ENCODE data around the gene RBM17. TPM values are rescaled to one million over a fixed set of nuclear protein-coding genes. Genes with fewer than 3 reads are reported as not detected.

Gene RBM17
- total RNA-seq, 1 experiment from 2014 or later = 124 TPM

DNA sequence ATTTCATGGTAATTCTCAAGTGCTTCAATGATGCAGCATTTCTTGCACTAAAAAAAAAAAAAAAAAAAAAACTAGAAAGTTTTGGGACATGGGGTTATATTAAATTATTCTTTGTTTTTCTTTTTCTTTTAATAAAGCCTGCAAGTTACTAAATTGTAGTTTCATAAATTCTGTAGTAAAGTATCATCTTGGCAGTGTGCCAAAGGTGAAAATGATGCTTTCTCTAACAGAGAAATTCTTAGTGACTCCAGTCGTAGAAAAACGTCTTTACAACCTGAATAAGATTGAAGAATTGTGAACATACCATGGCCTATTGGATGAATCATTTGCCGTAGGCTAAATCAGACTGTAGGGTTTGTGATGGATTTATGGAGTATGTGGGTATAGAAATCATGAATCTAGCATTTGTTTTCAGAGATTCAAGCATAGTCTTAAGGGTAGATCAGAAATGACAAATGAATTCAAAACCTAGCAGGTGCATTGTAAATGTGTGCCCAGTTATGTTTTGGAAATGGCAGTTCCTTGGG is 27.1 kb downstream of the RBM17 start:
- Histone ChIP-seq H3K56ac (ENCODE audit: insufficient read length, low read depth, low read length) (no peak overlapping the region), H2AFZ (ENCODE audit: low read length) (no peak overlapping the region), H3K9me3 (ENCODE audit: control insufficient read depth, low read depth, low read length) (no peaks in the 10 kb centered on the region), H4K5ac (ENCODE audit: insufficient read length, low read depth, low read length) (no peak overlapping the region), H3K9ac (ENCODE audit: extremely low read depth, insufficient read length, low read length) (no peak overlapping the region), H3K27ac (ENCODE audit: insufficient read length, low read depth, low read length) (no peak overlapping the region), H2BK15ac (ENCODE audit: low read depth, low read length) (no peak overlapping the region), H3K18ac (ENCODE audit: insufficient read length, low read depth, low read length) (no peak overlapping the region), H3K14ac (ENCODE audit: insufficient read depth, low read length) (no peak overlapping the region), H3K23me2 (ENCODE audit: insufficient read length, low read depth, low read length, poor library complexity, severe bottlenecking) (no peaks in the 10 kb centered on the region), H4K8ac (replicated peaks; ENCODE audit: insufficient read length, low read depth, low read length) (no peak overlapping the region), H2BK20ac (ENCODE audit: low read depth, low read length, poor library complexity, severe bottlenecking) (no peak overlapping the region), H3K23ac (ENCODE audit: insufficient read length, low read depth, low read length) (no peak overlapping the region), H3T11ph (ENCODE audit: low read length) (no peak overlapping the region), H3K4me1 (ENCODE audit: insufficient read depth, low read length) (no peaks in the 10 kb centered on the region), H3K4ac (ENCODE audit: low read depth, low read length) (no peak overlapping the region), H4K20me1 (ENCODE audit: control insufficient read depth, insufficient read depth, insufficient read length) (no peaks in the 10 kb centered on the region), H3K79me2 (ENCODE audit: insufficient read depth, low read length) (no peaks in the 10 kb centered on the region), H2AK5ac (ENCODE audit: insufficient read length, low read length) (no peak overlapping the region), H2BK120ac (ENCODE audit: low read depth, low read length, poor library complexity, severe bottlenecking) (no peak overlapping the region), H3K79me1 (ENCODE audit: insufficient read depth, low read depth, low read length, poor library complexity, severe bottlenecking) (peaks cover 3% of the 10 kb centered on the region), H3K27me3 (ENCODE audit: insufficient read depth, low read length) (no peaks in the 10 kb centered on the region), H3K4me2 (ENCODE audit: insufficient read depth, insufficient read length, low read length) (no peak overlapping the region), H4K91ac (ENCODE audit: insufficient read length, low read depth, low read length) (no peak overlapping the region), H2BK5ac (ENCODE audit: insufficient read length, low read length) (no peak overlapping the region), H2BK12ac (ENCODE audit: insufficient read length, low read depth, low read length) (no peak overlapping the region)
- DNase-seq = no peak
- no peaks in the 10 kb centered on the region for H3K9me3 Mint-ChIP-seq
- H3K27me3 Mint-ChIP-seq (ENCODE audit: low read depth) = no peaks in the 10 kb centered on the region
- TF ChIP-seq, protein P1, sequence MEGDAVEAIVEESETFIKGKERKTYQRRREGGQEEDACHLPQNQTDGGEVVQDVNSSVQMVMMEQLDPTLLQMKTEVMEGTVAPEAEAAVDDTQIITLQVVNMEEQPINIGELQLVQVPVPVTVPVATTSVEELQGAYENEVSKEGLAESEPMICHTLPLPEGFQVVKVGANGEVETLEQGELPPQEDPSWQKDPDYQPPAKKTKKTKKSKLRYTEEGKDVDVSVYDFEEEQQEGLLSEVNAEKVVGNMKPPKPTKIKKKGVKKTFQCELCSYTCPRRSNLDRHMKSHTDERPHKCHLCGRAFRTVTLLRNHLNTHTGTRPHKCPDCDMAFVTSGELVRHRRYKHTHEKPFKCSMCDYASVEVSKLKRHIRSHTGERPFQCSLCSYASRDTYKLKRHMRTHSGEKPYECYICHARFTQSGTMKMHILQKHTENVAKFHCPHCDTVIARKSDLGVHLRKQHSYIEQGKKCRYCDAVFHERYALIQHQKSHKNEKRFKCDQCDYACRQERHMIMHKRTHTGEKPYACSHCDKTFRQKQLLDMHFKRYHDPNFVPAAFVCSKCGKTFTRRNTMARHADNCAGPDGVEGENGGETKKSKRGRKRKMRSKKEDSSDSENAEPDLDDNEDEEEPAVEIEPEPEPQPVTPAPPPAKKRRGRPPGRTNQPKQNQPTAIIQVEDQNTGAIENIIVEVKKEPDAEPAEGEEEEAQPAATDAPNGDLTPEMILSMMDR (conservative IDR thresholded peaks at IDR 0.05) = no peak
- H3K36me3 Mint-ChIP-seq (ENCODE audit: insufficient read depth in 1 of 3, low read depth in 3 of 3) = peaks cover 39 to 59% (median 48%) of the 10 kb centered on the region in 3 experiments; a peak in 6 of 7 replicates
- no peak overlapping the region for H3K27ac Mint-ChIP-seq
- WGBS (ENCODE audit: extremely low coverage, insufficient read length, low lambda C conversion rate) = no CpG with 5 or more reads among the region's 3 CpGs
- peaks cover 2 to 4% of the 10 kb centered on the region in 2 experiments; a peak in 3 of 4 replicates for H3K4me1 Mint-ChIP-seq
- H3K4me3 Mint-ChIP-seq = no peak overlapping the region
